ENCODE data around the gene ERO1B.

- no peak for TF ChIP-seq CTCF (conservative IDR thresholded peaks at IDR 0.05)
- no peak for TF ChIP-seq EZH2 (IDR thresholded peaks at IDR 0.05; ENCODE audit: low read depth)
These were observed 61.3 kb downstream of the ERO1B start for GRCh38 chr1:236220473-236220872.
